ENCODE results near the gene SPDEF.

The SPDEF gene

GRCh38 chr6:34556031-34556471, at the start of gene SPDEF:
TSS of gene SPDEF (minus strand) at chr6:34556329. CDS start at chr6:34544455, 11,874 bp downstream.
- DNase-seq (ENCODE audit: low spot score): no peak

- no peak for DNase-seq (ENCODE audit: low spot score)
Measured at GRCh38 chr6:34603707-34604106, 47.6 kb upstream of the SPDEF start.

GRCh38 chr6:34602318-34603111, 46.4 kb upstream of the SPDEF start:
- no peak for DNase-seq (ENCODE audit: low spot score)

GRCh38 chr6:34601706-34602105, 45.6 kb upstream of the SPDEF start:
- DNase-seq (ENCODE audit: low spot score): no peak

GRCh38 chr6:34600796-34601195, 44.7 kb upstream of the SPDEF start:
- DNase-seq (ENCODE audit: low spot score): no peak

GRCh38 chr6:34600101-34600500, 44.0 kb upstream of the SPDEF start:
- no peak for DNase-seq (ENCODE audit: low spot score)

GRCh38 chr6:34598712-34599111, 42.6 kb upstream of the SPDEF start:
- DNase-seq (ENCODE audit: low spot score): no peak

- DNase-seq (ENCODE audit: low spot score): no peak
Measured at GRCh38 chr6:34597605-34598353, 41.6 kb upstream of the SPDEF start.

- no peak for DNase-seq (ENCODE audit: low spot score)
Measured at GRCh38 chr6:34596798-34597197, 40.7 kb upstream of the SPDEF start.

- no peak for DNase-seq (ENCODE audit: low spot score)
Measured at GRCh38 chr6:34595332-34596184, 39.4 kb upstream of the SPDEF start.

GRCh38 chr6:34593701-34594100, 37.6 kb upstream of the SPDEF start:
- DNase-seq (ENCODE audit: low spot score): no peak

GRCh38 chr6:34592208-34592952, 36.3 kb upstream of the SPDEF start:
- DNase-seq (ENCODE audit: low spot score): no peak

- DNase-seq (ENCODE audit: low spot score): no peak
Measured at GRCh38 chr6:34589691-34590090, 33.6 kb upstream of the SPDEF start.

- DNase-seq (ENCODE audit: low spot score): no peak
Measured at GRCh38 chr6:34589140-34589539, 33.0 kb upstream of the SPDEF start.

- no peak for DNase-seq (ENCODE audit: low spot score)
Measured at GRCh38 chr6:34587851-34588250, 31.7 kb upstream of the SPDEF start.

- no peak for DNase-seq (ENCODE audit: low spot score)
Measured at GRCh38 chr6:34587325-34587724, 31.2 kb upstream of the SPDEF start.

- no peak for DNase-seq (ENCODE audit: low spot score)
Measured at GRCh38 chr6:34586327-34587040, 30.4 kb upstream of the SPDEF start.

- no peak for DNase-seq (ENCODE audit: low spot score)
Measured at GRCh38 chr6:34585512-34586061, 29.5 kb upstream of the SPDEF start.

- DNase-seq (ENCODE audit: low spot score): no peak
Measured at GRCh38 chr6:34585108-34585507, 29.0 kb upstream of the SPDEF start.

GRCh38 chr6:34584694-34585093, 28.6 kb upstream of the SPDEF start:
- no peak for DNase-seq (ENCODE audit: low spot score)
